HEK293 (cell line): Measurements from ENCODE around the gene FERD3L.

Source experiments
- KLF10 ChIP-seq: fragments of 450-650 bp; IDR thresholded peaks from 2 replicates; pipeline ENCODE4 v1.5.1; 2018; ENCODE audit warnings: missing biosample characterization, mild to moderate bottlenecking, missing genetic modification characterization
- MZF1 ChIP-seq: fragments of 450-650 bp; formaldehyde crosslinking; IDR thresholded peaks from 2 replicates; pipeline ENCODE4 v1.5.1; 2017; ENCODE audit warnings: missing biosample characterization, missing genetic modification characterization, borderline replicate concordance
- ZNF311 ChIP-seq: fragments of 450-650 bp; formaldehyde crosslinking; IDR thresholded peaks from 2 replicates; pipeline ENCODE4 v1.5.1; 2017; ENCODE audit warnings: missing biosample characterization, missing genetic modification characterization, borderline replicate concordance
- ZNF549 ChIP-seq: fragments of 450-650 bp; IDR thresholded peaks from 2 replicates; pipeline ENCODE4 v1.5.1; 2018; ENCODE audit warnings: missing biosample characterization, missing genetic modification characterization, mild to moderate bottlenecking, inconsistent platforms, moderate library complexity
- ZNF555 ChIP-seq: fragments of 450-650 bp; formaldehyde crosslinking; conservative IDR thresholded peaks from 2 replicates; pipeline ENCODE4 v1.5.1; 2017; ENCODE audit warnings: missing biosample characterization, mild to moderate bottlenecking, missing genetic modification characterization, inconsistent platforms
- ZNF560 ChIP-seq: fragments of 450-650 bp; formaldehyde crosslinking; IDR thresholded peaks from 2 replicates; pipeline ENCODE4 v1.5.1; 2017; ENCODE audit warnings: missing biosample characterization, missing genetic modification characterization, borderline replicate concordance
- TF ChIP-seq, protein P1 (sequence below): fragments of 450-650 bp; formaldehyde crosslinking; IDR thresholded peaks from 2 replicates; pipeline ENCODE4 v1.5.1; 2016; ENCODE audit warnings: missing biosample characterization, missing genetic modification characterization
- TF ChIP-seq, protein P2 (sequence below): fragments of 450-650 bp; formaldehyde crosslinking; IDR thresholded peaks from 2 replicates; pipeline ENCODE4 v1.5.1; 2016; ENCODE audit warnings: missing biosample characterization, missing genetic modification characterization
- TF ChIP-seq, protein P3 (sequence below): fragments of 450-650 bp; formaldehyde crosslinking; optimal IDR thresholded peaks from 2 replicates; pipeline ENCODE3; 2016; ENCODE audit warnings: missing biosample characterization, mild to moderate bottlenecking, missing genetic modification characterization

DNA sequence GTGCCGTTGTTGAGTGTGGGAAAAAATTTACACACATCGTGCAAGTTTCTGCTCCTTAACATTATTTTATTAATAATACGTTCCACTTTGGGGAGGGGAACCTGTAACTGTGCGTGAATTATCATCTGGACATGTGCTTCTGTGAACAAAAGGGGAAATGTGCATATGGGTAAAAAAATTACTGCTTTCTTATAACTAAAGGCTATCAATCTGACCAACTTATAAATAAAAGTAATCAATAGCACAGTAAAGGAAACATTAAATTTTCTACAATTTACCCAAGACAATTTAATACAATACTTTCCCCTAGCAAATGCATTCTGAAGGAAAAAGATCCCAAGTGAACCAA, 32.2 kb downstream of the FERD3L start:
- TF ChIP-seq, protein P1, sequence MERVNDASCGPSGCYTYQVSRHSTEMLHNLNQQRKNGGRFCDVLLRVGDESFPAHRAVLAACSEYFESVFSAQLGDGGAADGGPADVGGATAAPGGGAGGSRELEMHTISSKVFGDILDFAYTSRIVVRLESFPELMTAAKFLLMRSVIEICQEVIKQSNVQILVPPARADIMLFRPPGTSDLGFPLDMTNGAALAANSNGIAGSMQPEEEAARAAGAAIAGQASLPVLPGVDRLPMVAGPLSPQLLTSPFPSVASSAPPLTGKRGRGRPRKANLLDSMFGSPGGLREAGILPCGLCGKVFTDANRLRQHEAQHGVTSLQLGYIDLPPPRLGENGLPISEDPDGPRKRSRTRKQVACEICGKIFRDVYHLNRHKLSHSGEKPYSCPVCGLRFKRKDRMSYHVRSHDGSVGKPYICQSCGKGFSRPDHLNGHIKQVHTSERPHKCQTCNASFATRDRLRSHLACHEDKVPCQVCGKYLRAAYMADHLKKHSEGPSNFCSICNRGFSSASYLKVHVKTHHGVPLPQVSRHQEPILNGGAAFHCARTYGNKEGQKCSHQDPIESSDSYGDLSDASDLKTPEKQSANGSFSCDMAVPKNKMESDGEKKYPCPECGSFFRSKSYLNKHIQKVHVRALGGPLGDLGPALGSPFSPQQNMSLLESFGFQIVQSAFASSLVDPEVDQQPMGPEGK, result no peak
- TF ChIP-seq, protein P2, sequence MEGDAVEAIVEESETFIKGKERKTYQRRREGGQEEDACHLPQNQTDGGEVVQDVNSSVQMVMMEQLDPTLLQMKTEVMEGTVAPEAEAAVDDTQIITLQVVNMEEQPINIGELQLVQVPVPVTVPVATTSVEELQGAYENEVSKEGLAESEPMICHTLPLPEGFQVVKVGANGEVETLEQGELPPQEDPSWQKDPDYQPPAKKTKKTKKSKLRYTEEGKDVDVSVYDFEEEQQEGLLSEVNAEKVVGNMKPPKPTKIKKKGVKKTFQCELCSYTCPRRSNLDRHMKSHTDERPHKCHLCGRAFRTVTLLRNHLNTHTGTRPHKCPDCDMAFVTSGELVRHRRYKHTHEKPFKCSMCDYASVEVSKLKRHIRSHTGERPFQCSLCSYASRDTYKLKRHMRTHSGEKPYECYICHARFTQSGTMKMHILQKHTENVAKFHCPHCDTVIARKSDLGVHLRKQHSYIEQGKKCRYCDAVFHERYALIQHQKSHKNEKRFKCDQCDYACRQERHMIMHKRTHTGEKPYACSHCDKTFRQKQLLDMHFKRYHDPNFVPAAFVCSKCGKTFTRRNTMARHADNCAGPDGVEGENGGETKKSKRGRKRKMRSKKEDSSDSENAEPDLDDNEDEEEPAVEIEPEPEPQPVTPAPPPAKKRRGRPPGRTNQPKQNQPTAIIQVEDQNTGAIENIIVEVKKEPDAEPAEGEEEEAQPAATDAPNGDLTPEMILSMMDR (tag by site-specific recombination), result no peak
- TF ChIP-seq, protein P3, sequence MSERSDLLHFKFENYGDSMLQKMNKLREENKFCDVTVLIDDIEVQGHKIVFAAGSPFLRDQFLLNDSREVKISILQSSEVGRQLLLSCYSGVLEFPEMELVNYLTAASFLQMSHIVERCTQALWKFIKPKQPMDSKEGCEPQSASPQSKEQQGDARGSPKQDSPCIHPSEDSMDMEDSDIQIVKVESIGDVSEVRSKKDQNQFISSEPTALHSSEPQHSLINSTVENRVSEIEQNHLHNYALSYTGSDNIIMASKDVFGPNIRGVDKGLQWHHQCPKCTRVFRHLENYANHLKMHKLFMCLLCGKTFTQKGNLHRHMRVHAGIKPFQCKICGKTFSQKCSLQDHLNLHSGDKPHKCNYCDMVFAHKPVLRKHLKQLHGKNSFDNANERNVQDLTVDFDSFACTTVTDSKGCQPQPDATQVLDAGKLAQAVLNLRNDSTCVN (tag by site-specific recombination), result no peak
- no peak for TF ChIP-seq ZNF549
- TF ChIP-seq MZF1 (tag by site-specific recombination), result no peak
- no peak for TF ChIP-seq ZNF560 (tag by site-specific recombination)
- no peak for TF ChIP-seq KLF10
- TF ChIP-seq ZNF555, result no peak
- no peak for TF ChIP-seq ZNF311 (tag by site-specific recombination)
